Stimulated activated CD4-positive, alpha-beta T cell treated with anti-CD3 and anti-CD28 coated beads, Interleukin-4, amount 100 ng/mL, for 24 hours (primary cell): Measurements from ENCODE around the gene CNTNAP2.
"Not testable (repeated sequence)": the region's sequence is repeated elsewhere in the genome, so short reads cannot be mapped to it uniquely, and the experiment has no call there.

Experiments
- DNase-seq: peaks from one replicate; pipeline ENCODE4 v3.0.0-alpha.2; 2020

Gene CNTNAP2

DNA sequence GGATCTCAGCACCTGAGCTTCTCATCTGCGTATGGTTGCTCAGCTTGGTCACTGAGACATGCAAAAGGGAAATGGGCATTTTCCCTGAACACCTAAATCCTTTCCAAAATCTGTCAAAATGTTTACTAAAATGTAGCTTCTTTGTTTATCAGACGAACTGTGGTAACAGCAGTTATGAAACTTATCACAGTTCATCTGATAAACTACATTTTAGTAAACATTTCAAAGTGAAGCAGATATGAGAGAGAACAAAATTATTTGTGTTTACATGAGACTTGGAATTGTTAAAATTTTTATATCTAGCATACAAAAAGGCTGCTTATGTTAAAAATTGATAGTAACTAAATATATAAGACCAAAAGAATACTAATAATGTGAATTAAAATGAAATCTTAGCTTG, 1900.5 kb downstream of the CNTNAP2 start:
- DNase-seq, result no peak

DNA sequence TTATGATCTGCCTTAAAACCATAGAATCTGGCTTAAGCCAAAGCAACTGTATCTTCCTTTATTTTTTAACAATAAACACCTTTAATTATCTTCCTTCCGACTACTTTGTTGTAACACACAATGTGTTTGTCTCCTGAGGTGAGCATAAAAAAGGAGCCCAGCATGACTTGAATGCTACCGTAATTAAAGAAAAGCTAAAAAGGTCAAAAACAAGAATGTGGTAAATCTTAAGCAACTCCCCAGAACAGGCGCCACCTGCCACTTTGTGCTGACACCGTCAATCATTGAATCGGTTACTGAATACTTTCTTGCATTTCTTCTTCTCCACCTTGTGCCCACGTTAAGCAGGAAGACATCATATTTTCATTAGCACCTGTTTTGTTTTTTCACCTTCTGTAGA, 1904.1 kb downstream of the CNTNAP2 start:
- no peak for DNase-seq

GRCh38 chr7:148021507-148022045, 1905.0 kb downstream of the CNTNAP2 start:
- no peak for DNase-seq

DNA sequence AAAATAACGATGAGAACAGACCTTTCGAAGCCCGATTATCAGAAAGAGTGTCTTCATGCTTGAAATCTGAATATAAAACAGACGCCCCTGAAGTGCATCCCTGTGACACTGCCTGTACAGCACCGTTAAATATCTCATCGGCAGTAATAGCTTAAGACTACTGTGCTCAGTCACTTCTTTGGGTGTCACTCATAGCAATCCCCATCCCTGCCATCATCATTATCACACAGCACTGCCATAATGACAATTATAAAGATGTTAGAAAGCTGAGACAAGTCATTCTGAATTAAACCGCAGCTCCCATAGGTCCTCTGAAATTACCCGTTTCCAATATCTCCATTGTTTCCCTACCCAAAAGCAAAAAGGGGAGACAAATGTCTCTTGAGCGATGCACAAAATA, 1906.2 kb downstream of the CNTNAP2 start:
- no peak for DNase-seq

GRCh38 chr7:148026713-148027112, 1910.1 kb downstream of the CNTNAP2 start:
- DNase-seq, result no peak

DNA sequence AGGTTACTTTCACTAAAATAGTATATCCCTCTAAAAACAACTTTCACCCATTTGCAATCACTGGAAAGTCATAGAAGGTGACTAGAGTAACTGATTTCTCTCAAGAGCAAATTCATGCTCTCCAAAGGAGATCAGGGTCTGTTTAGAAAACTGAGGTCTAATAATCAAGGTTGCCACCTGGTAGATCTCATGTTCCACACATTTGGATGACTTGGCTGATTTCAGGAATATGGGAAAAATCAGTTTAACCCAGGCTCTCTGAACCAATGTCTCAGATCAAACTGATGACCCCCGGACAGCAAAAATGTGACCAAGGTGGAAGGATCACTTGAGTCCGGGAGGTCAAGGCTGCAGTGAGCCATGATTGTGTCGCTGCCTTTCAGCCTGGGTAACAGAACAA, 1911.6 kb downstream of the CNTNAP2 start:
- no peak for DNase-seq

- no peak for DNase-seq
Measured at GRCh38 chr7:148031019-148031418, 1914.4 kb downstream of the CNTNAP2 start.

- no peak for DNase-seq
Measured at GRCh38 chr7:148031811-148032210, 1915.2 kb downstream of the CNTNAP2 start.

DNA sequence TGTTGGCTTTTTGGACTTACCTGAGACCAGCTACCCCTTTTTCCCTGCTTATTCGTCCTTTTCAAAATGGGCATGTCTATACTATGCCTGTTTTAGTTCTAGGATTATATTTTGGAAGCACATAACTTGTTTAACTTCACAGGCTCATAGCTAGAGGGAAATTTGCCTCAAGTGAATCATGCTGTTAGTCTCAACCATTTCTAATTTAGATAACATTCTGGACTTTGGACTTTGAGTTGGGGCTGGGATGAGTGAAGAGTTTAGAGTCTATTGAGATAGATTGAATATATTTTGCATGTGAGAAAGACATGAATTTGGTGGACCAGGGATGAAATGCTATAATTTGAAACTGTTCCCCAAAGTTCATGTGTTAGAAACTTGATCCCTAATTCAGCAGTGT, 1919.3 kb downstream of the CNTNAP2 start:
- DNase-seq, result no peak

- DNase-seq, result no peak
Measured at GRCh38 chr7:148037044-148037443, 1920.4 kb downstream of the CNTNAP2 start.

GRCh38 chr7:148041156-148041555, 1924.6 kb downstream of the CNTNAP2 start:
- no peak for DNase-seq

DNA sequence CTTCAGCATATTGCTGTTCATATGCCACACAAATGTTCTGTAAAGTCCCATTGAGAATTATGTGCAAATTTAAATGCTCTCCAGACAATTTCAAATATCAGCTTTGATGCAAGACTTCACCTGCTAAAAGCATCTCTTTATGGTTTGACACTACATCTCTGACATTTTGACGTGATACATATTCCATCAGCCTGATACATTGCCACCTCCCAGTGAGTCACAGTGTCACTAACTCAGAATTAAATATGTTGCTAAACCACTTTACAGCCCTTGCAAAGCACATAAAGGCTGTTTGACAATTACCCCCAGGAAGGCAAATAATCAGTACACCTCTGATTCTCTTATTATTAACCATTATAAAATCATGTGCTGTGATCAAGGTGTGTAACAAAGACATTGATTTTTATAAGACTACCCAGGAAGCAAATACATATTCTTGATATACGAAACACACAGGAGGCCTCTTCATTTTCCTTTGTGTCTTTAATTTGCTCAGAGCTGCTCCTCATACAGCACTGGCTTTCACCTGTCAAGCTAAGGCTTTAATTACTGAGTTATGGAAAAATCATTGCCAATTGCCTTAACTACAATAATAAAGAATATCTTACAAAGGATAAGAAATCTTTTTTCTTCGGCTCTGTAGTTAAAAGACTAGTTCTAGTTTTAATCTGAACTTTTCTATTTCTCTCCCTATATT, 1926.5 kb downstream of the CNTNAP2 start:
- no peak for DNase-seq

DNA sequence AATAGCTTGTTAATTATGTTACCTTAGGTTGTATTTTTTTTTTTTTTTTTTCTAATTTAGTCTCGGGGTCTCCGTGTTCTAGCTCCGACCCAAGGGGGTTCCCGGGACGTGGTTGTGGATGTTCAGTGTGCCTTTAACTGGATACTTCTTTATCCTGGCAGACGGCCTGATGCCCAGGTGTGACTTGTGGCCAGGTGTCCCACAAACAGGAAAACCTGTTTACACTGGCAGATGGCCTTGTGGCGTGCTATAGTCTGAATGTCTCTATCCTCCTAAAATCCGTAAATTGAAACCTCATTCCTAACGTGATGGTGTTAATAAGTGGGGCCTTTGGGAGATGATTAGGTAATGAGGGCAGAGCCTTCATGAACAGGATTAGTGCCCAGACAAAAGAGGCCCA, 1927.6 kb downstream of the CNTNAP2 start:
- no peak for DNase-seq

GRCh38 chr7:148045521-148045920, 1928.9 kb downstream of the CNTNAP2 start:
- no peak for DNase-seq

- DNase-seq, result no peak
Measured at GRCh38 chr7:148049068-148049467, 1932.5 kb downstream of the CNTNAP2 start.

- no peak for DNase-seq
Measured at GRCh38 chr7:148050492-148051158, 1934.0 kb downstream of the CNTNAP2 start.

DNA sequence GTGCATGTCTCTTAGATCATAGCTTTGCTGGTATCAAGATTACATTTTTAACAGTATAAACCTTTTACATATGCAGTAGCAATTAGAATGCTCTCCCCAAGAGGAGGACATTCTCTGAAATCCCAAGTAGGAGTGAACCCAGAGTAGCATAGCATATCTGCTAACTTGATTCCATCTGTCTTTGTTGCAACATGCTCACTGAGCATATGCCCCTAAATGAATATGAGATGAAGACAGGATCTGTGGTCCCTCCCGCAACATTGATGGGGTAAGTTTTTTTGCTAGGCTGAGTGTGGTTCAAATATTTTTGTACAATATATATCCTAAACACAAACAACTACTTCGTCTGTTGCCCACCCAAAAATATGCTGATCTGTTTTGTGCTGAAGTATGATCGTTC, 1939.8 kb downstream of the CNTNAP2 start:
- DNase-seq, result no peak

DNA sequence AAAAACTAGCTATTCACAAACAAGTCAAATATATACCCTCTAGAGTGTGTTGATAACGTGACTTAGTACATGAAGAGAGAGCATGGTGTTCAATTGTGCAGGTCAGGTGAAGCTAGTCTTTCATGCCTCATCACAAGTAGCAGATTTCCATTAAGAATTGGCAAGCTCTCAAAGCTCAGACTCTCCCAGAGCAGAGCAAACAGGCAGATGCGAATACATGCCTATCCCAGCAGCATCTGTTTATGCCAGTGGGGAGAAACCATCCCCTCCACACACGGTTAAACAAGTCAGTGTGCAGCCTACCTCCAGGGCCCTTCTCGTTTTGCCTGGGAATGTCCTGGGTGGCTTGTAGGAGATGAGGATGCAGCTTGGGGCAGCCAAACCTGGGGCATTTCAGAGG, 1941.5 kb downstream of the CNTNAP2 start:
- DNase-seq, result no peak

DNA sequence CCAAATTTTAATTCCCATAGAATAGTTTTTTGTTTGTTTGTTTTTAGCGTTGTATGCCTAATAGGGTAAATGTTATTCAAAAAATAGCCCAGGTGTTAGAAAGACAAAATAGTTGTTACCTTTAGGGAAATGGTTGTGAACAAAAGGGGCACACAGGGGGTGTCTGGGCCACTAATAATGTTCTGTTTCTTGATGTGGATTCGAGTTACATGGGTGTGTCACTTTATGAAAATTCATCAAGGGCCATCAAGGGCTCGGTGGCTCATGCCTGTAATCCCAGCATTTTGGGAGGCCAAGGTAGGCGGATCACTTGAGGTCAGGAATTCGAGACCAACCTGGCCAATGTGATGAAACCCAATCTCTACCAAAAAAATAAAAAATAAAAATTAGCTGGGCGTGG, 1942.2 kb downstream of the CNTNAP2 start:
- DNase-seq, result no peak

DNA sequence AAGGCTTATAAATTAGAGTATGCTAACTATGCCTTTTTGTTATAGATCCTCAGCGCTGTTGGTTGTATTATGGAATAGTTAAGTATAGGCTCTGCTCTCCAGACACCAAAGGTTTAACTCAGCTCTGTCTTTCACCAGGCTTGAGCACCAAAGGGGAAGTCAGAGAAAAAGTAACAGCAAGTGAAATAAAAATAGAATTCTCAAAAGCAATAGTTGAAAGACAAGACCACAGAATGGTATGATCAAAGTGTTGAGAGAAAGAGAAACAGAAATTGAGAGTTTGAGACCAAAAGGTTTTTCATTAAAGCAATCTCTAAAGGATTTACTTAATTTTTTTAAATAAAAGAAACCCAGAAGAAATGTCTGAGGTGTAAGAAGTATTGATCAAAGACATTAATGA, 1944.1 kb downstream of the CNTNAP2 start:
- no peak for DNase-seq

GRCh38 chr7:148078111-148078510, 1961.5 kb downstream of the CNTNAP2 start:
- DNase-seq, result not testable (repeated sequence)

DNA sequence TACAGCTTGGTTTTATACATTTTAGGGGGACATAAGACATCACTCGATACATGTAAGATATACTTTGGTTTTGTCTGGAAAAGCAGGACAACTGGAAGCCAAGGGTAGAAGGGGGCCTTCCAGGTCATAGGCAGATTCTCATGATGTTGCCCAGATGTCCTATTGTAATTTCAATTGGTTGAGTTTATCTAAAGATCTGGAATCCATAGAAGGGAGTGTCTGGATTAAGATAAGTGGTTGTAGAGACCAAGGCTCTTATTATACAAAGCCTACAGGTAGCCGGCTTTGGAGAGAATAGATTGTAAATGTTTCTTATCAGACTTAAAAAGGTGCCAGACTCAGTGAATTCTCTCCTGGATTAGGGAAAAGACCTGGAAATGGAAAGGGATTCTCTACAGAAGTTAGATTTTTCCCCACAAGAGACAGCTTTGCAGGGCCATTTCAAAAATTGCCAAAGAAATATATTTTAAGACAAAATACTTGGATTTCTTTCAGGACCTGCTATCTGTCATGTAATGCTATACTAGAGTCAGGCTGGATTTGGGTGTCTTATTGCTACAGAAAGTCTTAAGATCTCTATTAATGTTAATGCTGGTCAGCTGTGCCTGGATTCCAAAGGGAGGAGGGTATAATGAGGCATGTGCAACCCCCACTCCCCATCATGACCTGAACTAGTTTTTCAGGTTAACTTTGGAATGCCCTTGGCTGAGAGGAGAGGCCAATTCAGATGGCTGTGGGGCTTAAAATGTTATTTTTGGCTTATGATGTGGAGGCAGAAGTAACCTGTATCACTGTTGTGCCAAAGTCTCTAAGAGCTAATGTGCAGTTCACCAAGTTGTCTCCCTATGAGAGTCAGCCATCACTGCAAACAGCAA, 1962.8 kb downstream of the CNTNAP2 start:
- DNase-seq, result no peak

DNA sequence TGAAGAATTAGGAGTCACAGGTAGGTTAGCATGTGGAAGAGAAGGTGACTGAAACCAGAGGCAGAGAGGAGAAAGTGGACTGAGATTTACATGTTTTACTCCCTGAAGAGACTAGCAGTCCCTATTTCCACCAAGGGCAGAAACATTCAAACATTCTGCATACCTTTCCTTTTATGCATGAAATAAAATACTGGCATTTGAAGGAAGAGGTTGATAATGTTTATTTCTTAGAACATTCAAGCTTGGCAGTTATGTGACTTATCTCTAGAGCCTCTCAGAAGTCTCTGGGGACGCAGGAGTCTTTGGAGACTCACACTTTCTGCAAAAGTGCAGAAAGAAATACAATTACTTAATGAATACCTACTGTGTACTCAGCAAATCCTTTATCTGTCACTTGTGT, 1966.8 kb downstream of the CNTNAP2 start:
- no peak for DNase-seq

DNA sequence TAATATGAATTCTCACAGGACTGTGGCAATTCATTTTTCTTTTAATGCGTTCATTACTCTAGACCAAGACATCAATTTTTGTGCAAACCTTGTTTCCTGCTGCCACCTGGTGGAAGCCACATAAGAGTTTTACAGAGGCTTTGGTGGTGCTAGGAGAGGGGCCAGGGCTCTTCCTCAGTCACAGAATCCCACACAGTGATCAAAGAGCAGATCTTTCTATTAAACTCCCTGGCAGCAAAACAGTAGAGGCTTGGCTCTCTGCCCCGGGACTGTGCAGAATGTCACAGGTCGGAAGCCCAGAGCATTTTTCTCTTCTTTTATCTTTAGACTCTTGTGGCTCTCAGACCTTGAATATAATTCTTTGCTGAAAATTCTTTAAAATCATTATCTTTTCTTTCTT, 1967.5 kb downstream of the CNTNAP2 start:
- no peak for DNase-seq
